Nephron progenitor cell (in vitro differentiated cells): Measurements from ENCODE around the gene ST7.

Experiments used
- DNase-seq: peaks from one replicate; pipeline ENCODE4 v3.0.0; 2021
- H3K27ac Mint-ChIP-seq: 2 replicates; pipeline ENCODE4 v1.8.0; 2021; ENCODE audit warnings: mild to moderate bottlenecking, moderate library complexity, mixed read lengths
- H3K27me3 Mint-ChIP-seq: 2 replicates; pipeline ENCODE4 v1.8.0; 2021; ENCODE audit warnings: mild to moderate bottlenecking, low read depth, mixed read lengths; ENCODE audit not compliant: poor library complexity
- H3K36me3 Mint-ChIP-seq: 2 replicates; pipeline ENCODE4 v1.8.0; 2021; ENCODE audit warnings: low read depth, mixed read lengths
- H3K4me1 Mint-ChIP-seq: 2 replicates; pipeline ENCODE4 v1.8.0; 2021; ENCODE audit warnings: mixed read lengths
- H3K4me3 Mint-ChIP-seq: 2 replicates; pipeline ENCODE4 v1.8.0; 2021; ENCODE audit warnings: mild to moderate bottlenecking, moderate library complexity, mixed read lengths
- H3K9me3 Mint-ChIP-seq: 2 replicates; pipeline ENCODE4 v1.8.0; 2021; ENCODE audit warnings: mild to moderate bottlenecking, moderate library complexity, mixed read lengths
- CTCF ChIP-seq: fragments of 200-600 bp; sonication (generic); IDR thresholded peaks from 2 replicates; pipeline ENCODE4 v1.5.0; 2021; ENCODE audit warnings: antibody characterized with exemption

The ST7 gene

GRCh38 chr7:117264716-117265115 is 311.4 kb downstream of the ST7 start:
- Mint-ChIP-seq H3K27me3 (peaks cover 5% of the 10 kb centered on the region), H3K4me3 (no peak overlapping the region), H3K27ac (no peak overlapping the region), H3K9me3 (peaks cover 11% of the 10 kb centered on the region), H3K36me3 (no peaks in the 10 kb centered on the region), H3K4me1 (no peaks in the 10 kb centered on the region)
- no peak for DNase-seq
- no peak for TF ChIP-seq CTCF

DNA sequence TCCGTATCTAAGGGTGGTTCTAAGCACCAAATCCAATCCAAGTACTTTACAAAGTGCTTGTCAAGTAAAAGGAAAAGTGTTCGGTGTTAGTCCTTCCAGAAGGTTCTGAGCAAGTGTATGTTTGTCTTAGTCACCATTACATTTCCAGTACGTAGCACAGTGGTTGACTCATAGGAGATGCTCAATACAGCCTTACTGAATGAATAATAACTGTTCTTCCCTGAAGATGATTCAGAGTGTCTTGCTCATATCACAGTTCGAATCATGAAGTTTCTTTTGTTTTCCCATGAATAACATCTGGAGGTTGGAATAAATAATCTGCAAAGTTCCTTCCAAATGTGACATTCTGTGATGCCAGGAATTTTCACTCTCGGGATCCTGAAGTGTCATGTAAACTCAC is 316.1 kb downstream of the ST7 start:
- Mint-ChIP-seq H3K4me3 (no peak overlapping the region), H3K27ac (no peak overlapping the region), H3K27me3 (peaks cover 3% of the 10 kb centered on the region), H3K36me3 (no peaks in the 10 kb centered on the region), H3K4me1 (peaks cover 30% of the 10 kb centered on the region), H3K9me3 (peaks cover 11% of the 10 kb centered on the region)
- no peak for DNase-seq
- TF ChIP-seq CTCF: no peak

- Mint-ChIP-seq H3K36me3 (no peaks in the 10 kb centered on the region), H3K9me3 (peaks cover 11% of the 10 kb centered on the region), H3K27me3 (peaks cover 3% of the 10 kb centered on the region), H3K4me3 (no peak overlapping the region), H3K27ac (no peak overlapping the region), H3K4me1 (peaks cover 32% of the 10 kb centered on the region)
- DNase-seq: no peak
- TF ChIP-seq CTCF: no peak
Observed at GRCh38 chr7:117269886-117270285, 316.6 kb downstream of the ST7 start.

GRCh38 chr7:117270371-117270770 is 317.1 kb downstream of the ST7 start:
- Mint-ChIP-seq H3K4me1 (peaks cover 35% of the 10 kb centered on the region), H3K27me3 (peaks cover 3% of the 10 kb centered on the region), H3K27ac (no peak overlapping the region), H3K36me3 (no peaks in the 10 kb centered on the region), H3K9me3 (peaks cover 11% of the 10 kb centered on the region), H3K4me3 (no peak overlapping the region)
- no peak for DNase-seq
- TF ChIP-seq CTCF: no peak

- Mint-ChIP-seq H3K27ac (no peak overlapping the region), H3K27me3 (peaks cover 3% of the 10 kb centered on the region), H3K4me1 (peaks cover 35% of the 10 kb centered on the region), H3K4me3 (no peak overlapping the region), H3K9me3 (peaks cover 6% of the 10 kb centered on the region), H3K36me3 (no peaks in the 10 kb centered on the region)
- DNase-seq: no peak
- TF ChIP-seq CTCF: no peak
Observed at GRCh38 chr7:117271566-117271965, 318.3 kb downstream of the ST7 start.

- Mint-ChIP-seq H3K36me3 (no peaks in the 10 kb centered on the region), H3K27me3 (peaks cover 3% of the 10 kb centered on the region), H3K9me3 (peaks cover under 1% of the 10 kb centered on the region), H3K27ac (no peak overlapping the region), H3K4me3 (no peak overlapping the region), H3K4me1 (peaks cover 35% of the 10 kb centered on the region)
- no peak for DNase-seq
- no peak for TF ChIP-seq CTCF
Observed at GRCh38 chr7:117272017-117272759, 318.9 kb downstream of the ST7 start.
